Neural cell (in vitro differentiated cells): Measurements from ENCODE around the gene FCHSD1. TPM values are rescaled to one million over a fixed set of nuclear protein-coding genes. Genes with fewer than 3 reads are reported as not detected.

Experiments
- H2AFZ ChIP-seq: fragments of 200-600, 300-800 bp; sonication (generic), shearing (Covaris generic); 2 replicates; pipeline ENCODE4 v1.6.0; 2014; ENCODE audit warnings: low read depth, mild to moderate bottlenecking, antibody characterized with exemption, low read length, moderate library complexity
- H3F3A ChIP-seq: fragments of 200-600 bp; shearing (Covaris generic); 2 replicates; pipeline ENCODE4 v1.6.1; 2016; ENCODE audit warnings: mild to moderate bottlenecking, moderate library complexity, mixed read lengths, antibody characterized with exemption, low read length; ENCODE audit not compliant: insufficient read depth, poor library complexity, severe bottlenecking
- H3K27ac ChIP-seq: fragments of 200-600, 300-800 bp; sonication (generic), shearing (Covaris generic); 2 replicates; pipeline ENCODE4 v1.5.1; 2014; ENCODE audit warnings: mild to moderate bottlenecking, low read length, moderate library complexity
- H3K27me3 ChIP-seq: fragments of 300-800, 200-600 bp; sonication (generic), shearing (Covaris generic); 2 replicates; pipeline ENCODE4 v1.6.0; 2014; ENCODE audit warnings: mild to moderate bottlenecking, low read depth, low read length, moderate library complexity; ENCODE audit not compliant: insufficient read depth
- H3K36me3 ChIP-seq: fragments of 300-800, 200-600 bp; sonication (generic), shearing (Covaris generic); 2 replicates; pipeline ENCODE4 v1.5.1; 2014; ENCODE audit warnings: mild to moderate bottlenecking, antibody characterized with exemption, low read length, moderate library complexity; ENCODE audit not compliant: insufficient read depth
- H3K4me2 ChIP-seq: fragments of 300-800, 200-600 bp; sonication (generic), shearing (Covaris generic); 2 replicates; pipeline ENCODE4 v1.6.0; 2014; ENCODE audit warnings: mild to moderate bottlenecking, low read length
- H3K4me3 ChIP-seq: fragments of 300-800, 200-600 bp; sonication (generic), shearing (Covaris generic); 2 replicates; pipeline ENCODE4 v1.5.1; 2014; ENCODE audit warnings: mild to moderate bottlenecking, low read length, moderate library complexity
- H3K79me2 ChIP-seq: fragments of 200-600 bp; shearing (Covaris generic); replicated peaks from 2 replicates; pipeline ENCODE4 v1.6.0; 2014; ENCODE audit warnings: mild to moderate bottlenecking, low read length, moderate library complexity; ENCODE audit not compliant: insufficient read depth
- H3K9ac ChIP-seq: fragments of 300-800, 200-600 bp; sonication (generic), shearing (Covaris generic); 2 replicates; pipeline ENCODE4 v1.6.1; 2016; ENCODE audit warnings: mild to moderate bottlenecking, low read length, mixed read lengths
- H3K9me2 ChIP-seq: fragments of 200-600 bp; shearing (Covaris generic); 2 replicates; pipeline ENCODE4 v1.6.1; 2016; ENCODE audit warnings: mild to moderate bottlenecking, low read length, mixed read lengths; ENCODE audit not compliant: insufficient read depth
- H3K9me3 ChIP-seq: fragments of 200-600, 300-800 bp; sonication (generic), shearing (Covaris generic); 2 replicates; pipeline ENCODE4 v1.6.1; 2016; ENCODE audit warnings: mild to moderate bottlenecking, mixed run types, low read length, moderate library complexity, mixed read lengths
- H4K20me1 ChIP-seq: fragments of 200-600 bp; shearing (Covaris generic); 2 replicates; pipeline ENCODE4 v1.6.1; 2016; ENCODE audit warnings: mild to moderate bottlenecking, mixed run types; ENCODE audit not compliant: insufficient read depth
- CTCF ChIP-seq: fragments of 450-650 bp; IDR thresholded peaks from 2 replicates; pipeline ENCODE4 v1.5.1; 2014; ENCODE audit warnings: antibody characterized with exemption, mild to moderate bottlenecking, moderate library complexity; ENCODE audit not compliant: poor library complexity, severe bottlenecking
- EP300 ChIP-seq: fragments of 450-650 bp; conservative IDR thresholded peaks from 2 replicates; pipeline ENCODE4 v1.6.1; 2014; ENCODE audit warnings: antibody characterized with exemption, mild to moderate bottlenecking, moderate library complexity; ENCODE audit not compliant: poor library complexity, severe bottlenecking
- EZH2 ChIP-seq: fragments of 200-600, 300-800 bp; shearing (Covaris generic), sonication (generic); IDR thresholded peaks from 2 replicates; pipeline ENCODE4 v1.6.1; 2014; ENCODE audit warnings: antibody characterized with exemption, low read length, borderline replicate concordance, mild to moderate bottlenecking; ENCODE audit not compliant: insufficient read depth, poor library complexity, severe bottlenecking
- MXI1 ChIP-seq: fragments of 450-650 bp; conservative IDR thresholded peaks from 2 replicates; pipeline ENCODE4 v1.6.1; 2014; ENCODE audit warnings: antibody characterized with exemption, mild to moderate bottlenecking; ENCODE audit not compliant: poor library complexity, severe bottlenecking
- POLR2AphosphoS5 ChIP-seq: IDR thresholded peaks from 2 replicates; pipeline ENCODE4 v1.6.1; 2012
- RAD21 ChIP-seq: fragments of 450-650 bp; conservative IDR thresholded peaks from 2 replicates; pipeline ENCODE4 v1.6.1; 2014; ENCODE audit warnings: antibody characterized with exemption, mild to moderate bottlenecking, moderate library complexity
- REST ChIP-seq: IDR thresholded peaks from 2 replicates; pipeline ENCODE4 v1.6.1; 2012; ENCODE audit warnings: borderline replicate concordance
- SMC3 ChIP-seq: fragments of 450-650 bp; conservative IDR thresholded peaks from 2 replicates; pipeline ENCODE4 v1.6.1; 2014; ENCODE audit warnings: antibody characterized with exemption, mild to moderate bottlenecking, moderate library complexity; ENCODE audit not compliant: poor library complexity
- TAF1 ChIP-seq: IDR thresholded peaks from 2 replicates; pipeline ENCODE4 v1.6.1; 2012; ENCODE audit warnings: low read depth
- polyA plus RNA-seq: library from polyadenylated mRNA; depleted of rRNA; stranded (reverse); fragments of >200 nt; gene quantifications from 2 replicates; pipeline ENCODE4 v1.2.3, GENCODE V29; 2014

The FCHSD1 gene
- polyA plus RNA-seq, 1 donor from 2014 or later: 3.9 TPM

- H3K27ac ChIP-seq: no peak overlapping the region
- no peak overlapping the region for H2AFZ ChIP-seq
- H3K9me3 ChIP-seq: no peaks in the 10 kb centered on the region
- no peak overlapping the region for H3K9ac ChIP-seq
- no peak overlapping the region for H3K4me2 ChIP-seq
- H3K27me3 ChIP-seq: no peaks in the 10 kb centered on the region
- H4K20me1 ChIP-seq: no peaks in the 10 kb centered on the region
- no peaks in the 10 kb centered on the region for H3K79me2 ChIP-seq
- H3K9me2 ChIP-seq: no peaks in the 10 kb centered on the region
- H3K36me3 ChIP-seq: no peaks in the 10 kb centered on the region
- no peaks in the 10 kb centered on the region for H3F3A ChIP-seq
- TF ChIP-seq TAF1 (no peak), SMC3 (no peak), EZH2 (no peak), MXI1 (no peak), EP300 (no peak), RAD21 (no peak), REST (no peak), POLR2AphosphoS5 (no peak), CTCF (no peak)
- no peak overlapping the region for H3K4me3 ChIP-seq
These were observed 21.0 kb upstream of the FCHSD1 start for GRCh38 chr5:141672071-141672840.

- no peaks in the 10 kb centered on the region for H3K36me3 ChIP-seq
- no peaks in the 10 kb centered on the region for H4K20me1 ChIP-seq
- no peaks in the 10 kb centered on the region for H3F3A ChIP-seq
- no peak overlapping the region for H3K4me2 ChIP-seq
- H2AFZ ChIP-seq: no peak overlapping the region
- H3K27me3 ChIP-seq: no peaks in the 10 kb centered on the region
- H3K79me2 ChIP-seq: no peaks in the 10 kb centered on the region
- no peak overlapping the region for H3K27ac ChIP-seq
- H3K9ac ChIP-seq: no peak overlapping the region
- H3K4me3 ChIP-seq: no peak overlapping the region
- no peaks in the 10 kb centered on the region for H3K9me3 ChIP-seq
- H3K9me2 ChIP-seq: no peaks in the 10 kb centered on the region
- TF ChIP-seq REST (no peak), EP300 (no peak), EZH2 (no peak), SMC3 (no peak), POLR2AphosphoS5 (no peak), MXI1 (no peak), CTCF (no peak), TAF1 (no peak), RAD21 (no peak)
These were observed 18.3 kb upstream of the FCHSD1 start for GRCh38 chr5:141669520-141669919.
